ENCODE data around the gene PRRC2B.
A peak's percentile ranks its signal among the peaks of the same experiment; 100 is the strongest.
"Not testable (repeated sequence)": the region's sequence is repeated elsewhere in the genome, so short reads cannot be mapped to it uniquely, and the experiment has no call there.

PRRC2B gene

DNA sequence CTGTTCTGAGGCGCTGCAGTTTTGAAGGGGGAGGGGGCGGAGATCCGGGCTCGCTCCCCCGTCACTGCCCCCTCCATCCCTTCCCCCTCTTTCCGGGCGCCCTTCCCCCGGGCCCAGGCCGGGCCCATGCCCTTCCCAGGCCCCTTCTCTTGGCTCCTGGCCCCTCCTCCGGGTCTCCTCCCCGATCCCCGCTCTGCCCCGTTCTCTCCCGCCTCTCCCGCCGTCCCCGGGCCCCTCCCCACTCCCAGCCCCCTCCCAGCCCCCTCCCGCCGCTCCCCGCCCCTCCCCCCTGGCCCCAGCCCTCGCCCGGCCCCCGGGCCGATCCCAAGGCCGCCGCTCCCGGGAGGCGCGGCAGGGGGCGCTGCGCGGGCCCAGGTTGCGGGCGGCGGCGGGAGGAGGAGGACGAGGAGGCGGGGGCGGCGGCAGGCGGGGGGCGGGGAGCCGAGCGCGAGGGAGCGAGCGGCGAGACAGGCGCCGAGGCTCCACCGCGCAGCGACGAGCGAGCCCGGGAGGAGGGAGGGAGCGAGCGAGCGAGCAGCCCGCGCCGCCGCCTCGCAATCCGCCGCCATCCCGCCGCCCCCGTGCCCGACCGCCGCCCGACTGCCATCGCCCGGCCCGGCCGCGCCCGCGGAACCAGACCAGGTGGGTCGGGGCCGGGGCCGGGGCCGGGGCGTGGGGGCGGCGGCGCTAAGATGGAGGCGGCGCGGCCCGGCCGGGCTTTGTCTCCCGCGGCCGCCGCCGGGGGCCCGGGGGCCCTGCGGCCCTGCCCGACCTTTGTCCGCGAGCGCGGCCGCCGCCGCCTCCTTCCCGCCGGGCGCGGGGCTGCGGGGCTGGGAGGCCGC, at the start of gene PRRC2B:
Gene PRRC2B, plus strand, starts transcription at position 465 of the 842 bp plus-strand sequence. CDS start 36,059 bp downstream, outside the sequence.
- no peak for DNase-seq (ENCODE audit: low read depth)
- TF ChIP-seq, protein P1, sequence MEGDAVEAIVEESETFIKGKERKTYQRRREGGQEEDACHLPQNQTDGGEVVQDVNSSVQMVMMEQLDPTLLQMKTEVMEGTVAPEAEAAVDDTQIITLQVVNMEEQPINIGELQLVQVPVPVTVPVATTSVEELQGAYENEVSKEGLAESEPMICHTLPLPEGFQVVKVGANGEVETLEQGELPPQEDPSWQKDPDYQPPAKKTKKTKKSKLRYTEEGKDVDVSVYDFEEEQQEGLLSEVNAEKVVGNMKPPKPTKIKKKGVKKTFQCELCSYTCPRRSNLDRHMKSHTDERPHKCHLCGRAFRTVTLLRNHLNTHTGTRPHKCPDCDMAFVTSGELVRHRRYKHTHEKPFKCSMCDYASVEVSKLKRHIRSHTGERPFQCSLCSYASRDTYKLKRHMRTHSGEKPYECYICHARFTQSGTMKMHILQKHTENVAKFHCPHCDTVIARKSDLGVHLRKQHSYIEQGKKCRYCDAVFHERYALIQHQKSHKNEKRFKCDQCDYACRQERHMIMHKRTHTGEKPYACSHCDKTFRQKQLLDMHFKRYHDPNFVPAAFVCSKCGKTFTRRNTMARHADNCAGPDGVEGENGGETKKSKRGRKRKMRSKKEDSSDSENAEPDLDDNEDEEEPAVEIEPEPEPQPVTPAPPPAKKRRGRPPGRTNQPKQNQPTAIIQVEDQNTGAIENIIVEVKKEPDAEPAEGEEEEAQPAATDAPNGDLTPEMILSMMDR (conservative IDR thresholded peaks at IDR 0.05; ENCODE audit: low read depth, low read length), result peak; percentile 32
- peak within 1 kb of the TSS; percentile 91 for H3K4me3 ChIP-seq (ENCODE audit: low read length)

DNA sequence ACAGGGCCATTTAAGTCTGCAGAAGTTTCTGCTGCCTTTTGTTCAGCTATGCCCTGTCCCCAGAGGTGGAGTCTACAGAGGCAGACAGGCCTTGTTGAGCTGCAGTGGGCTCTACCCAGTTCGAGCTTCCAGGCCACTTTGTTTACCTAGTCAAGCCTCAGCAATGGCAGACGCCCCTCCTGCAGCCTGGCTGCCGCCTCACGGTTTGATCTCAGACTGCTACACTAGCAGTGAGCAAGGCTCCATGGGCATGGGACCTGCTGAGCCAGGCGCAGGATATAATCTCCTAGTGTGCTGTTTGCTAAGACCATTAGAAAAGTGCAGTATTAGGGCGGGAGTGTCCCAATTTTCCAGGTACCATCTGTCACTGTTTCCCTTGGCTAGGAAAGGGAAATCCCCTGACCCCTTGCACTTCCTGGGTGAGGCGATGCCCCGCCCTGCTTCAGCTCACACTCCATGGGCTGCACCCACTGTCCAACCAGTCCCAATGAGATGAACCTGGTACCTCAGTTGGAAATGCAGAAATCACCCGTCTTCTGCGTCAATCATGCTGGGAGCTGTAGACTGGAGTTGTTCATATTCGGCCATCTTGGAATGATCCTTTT, 48.9 kb upstream of the PRRC2B start:
- not testable (repeated sequence) for H3K4me3 ChIP-seq (ENCODE audit: low read length); DNase-seq (ENCODE audit: low read depth)

DNA sequence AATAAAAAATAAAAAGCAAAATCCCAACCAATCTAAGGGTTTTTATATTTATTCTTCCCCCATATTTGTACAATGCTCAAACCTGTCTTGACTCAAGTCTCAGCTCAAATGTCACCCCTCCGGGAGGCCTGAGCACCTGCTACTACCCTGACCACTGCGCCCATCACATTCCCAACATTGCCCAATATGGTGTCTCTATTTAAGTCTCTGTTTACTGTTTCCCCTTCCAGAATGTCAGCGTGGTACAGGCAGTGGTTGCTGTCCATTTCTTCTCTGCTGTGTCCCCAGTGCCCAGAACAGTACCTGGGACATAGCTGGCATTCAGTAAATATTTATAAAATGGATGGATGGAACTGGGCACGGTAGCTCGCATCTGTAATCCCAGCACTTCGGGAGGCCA, 47.3 kb upstream of the PRRC2B start:
- no peak for DNase-seq (ENCODE audit: low read depth)
- TF ChIP-seq, protein P1 (conservative IDR thresholded peaks at IDR 0.05; ENCODE audit: low read depth, low read length), result no peak
- no peak overlapping the region for H3K4me3 ChIP-seq (ENCODE audit: low read length)

DNA sequence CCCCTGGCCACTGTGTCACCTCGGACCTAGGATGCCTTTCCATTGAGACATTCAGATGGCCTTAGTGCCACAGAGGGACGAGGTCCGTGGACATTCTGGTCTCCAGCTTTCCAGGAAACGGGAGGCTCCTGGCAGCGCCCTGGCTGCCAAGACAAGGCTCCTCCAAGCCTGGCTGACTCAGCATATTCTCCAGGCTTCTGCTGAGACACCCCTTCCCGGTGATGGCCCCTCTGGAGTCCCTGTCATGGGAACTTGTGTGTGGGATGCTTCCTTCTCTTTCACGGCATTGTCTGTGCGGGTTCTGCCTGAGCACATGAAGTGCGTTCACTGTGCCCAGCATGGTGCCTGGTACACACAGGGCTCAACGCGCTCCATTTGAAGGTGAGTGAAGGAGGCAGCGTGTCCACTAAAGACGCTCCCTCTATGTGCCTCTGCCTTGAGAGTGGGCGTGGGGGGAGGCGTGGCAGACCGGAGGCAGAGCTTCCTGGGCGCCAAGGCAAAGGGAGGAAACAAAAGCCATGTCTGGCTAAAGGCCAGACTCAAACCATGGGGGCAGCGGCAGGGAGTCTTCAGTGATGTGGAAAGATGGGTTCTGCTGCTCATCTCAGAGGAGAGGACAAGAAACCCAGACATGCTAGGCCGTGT, 46.4 kb upstream of the PRRC2B start:
- DNase-seq (ENCODE audit: low read depth), result no peak
- no peak overlapping the region for H3K4me3 ChIP-seq (ENCODE audit: low read length)
- TF ChIP-seq, protein P1 (conservative IDR thresholded peaks at IDR 0.05; ENCODE audit: low read depth, low read length), result no peak

DNA sequence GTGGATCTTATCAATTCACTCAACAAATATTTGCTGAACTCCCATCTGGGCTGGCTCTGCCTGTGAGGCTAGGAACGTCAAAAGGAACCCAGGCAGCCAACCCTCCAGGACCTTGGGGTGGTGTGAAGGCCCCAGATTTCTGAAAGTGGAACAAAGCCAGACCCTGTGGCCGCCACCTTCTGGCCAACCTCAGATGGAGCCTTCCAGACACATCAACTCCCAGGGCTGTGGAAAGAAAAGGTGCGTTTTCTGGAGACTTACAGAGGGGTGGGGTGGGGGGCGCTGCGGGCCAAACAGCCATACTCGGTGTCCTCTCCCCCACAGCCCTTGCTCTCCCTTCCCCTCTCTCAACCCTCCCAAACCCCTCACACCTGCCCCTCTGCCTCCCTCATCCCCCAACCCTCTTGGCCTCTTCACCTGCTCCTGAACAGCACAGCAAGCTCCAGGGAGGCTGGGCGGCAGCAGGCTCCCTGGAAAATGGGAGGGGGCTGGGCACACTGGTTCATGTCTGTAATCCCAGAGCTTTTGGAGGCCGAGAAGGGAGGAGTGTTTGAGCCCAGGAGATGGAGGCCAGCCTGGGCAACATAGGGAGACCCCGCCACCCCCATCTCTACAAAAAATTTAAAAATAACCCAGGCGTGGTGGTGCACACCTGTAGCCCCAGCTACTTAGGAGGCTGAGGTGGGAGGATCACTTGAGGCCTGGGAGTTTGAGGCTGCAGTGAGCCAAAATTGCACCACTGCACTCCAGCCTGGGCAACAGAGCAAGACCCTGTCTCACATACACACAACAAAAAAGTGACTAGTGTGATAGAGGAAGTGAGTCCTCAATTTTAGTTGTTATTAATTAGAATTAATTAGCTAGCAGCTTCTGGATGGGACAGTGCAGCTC, 45.0 kb upstream of the PRRC2B start:
- H3K4me3 ChIP-seq (ENCODE audit: low read length), result no peak overlapping the region
- no peak for DNase-seq (ENCODE audit: low read depth)
- TF ChIP-seq, protein P1 (conservative IDR thresholded peaks at IDR 0.05; ENCODE audit: low read depth, low read length), result peak; percentile 41

DNA sequence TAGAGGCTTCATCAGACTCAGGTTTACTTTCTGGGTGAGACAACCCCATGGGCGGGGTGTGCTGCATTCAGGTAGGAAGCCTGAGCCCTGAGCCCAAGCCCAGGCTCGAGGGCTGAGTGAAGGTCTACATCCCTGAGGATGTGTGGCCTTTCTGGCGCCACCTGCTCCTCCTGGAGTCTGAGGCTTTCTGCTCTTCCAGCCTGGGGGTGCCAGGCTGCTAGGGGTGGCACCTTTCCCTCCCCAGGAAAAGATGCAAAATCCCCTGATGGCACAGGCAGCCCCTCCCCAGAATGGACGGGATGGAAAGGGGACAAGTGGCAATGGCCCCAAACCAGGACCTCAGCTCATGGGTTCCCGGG, 44.4 kb upstream of the PRRC2B start:
- H3K4me3 ChIP-seq (ENCODE audit: low read length), result no peak overlapping the region
- TF ChIP-seq, protein P1 (conservative IDR thresholded peaks at IDR 0.05; ENCODE audit: low read depth, low read length), result no peak
- no peak for DNase-seq (ENCODE audit: low read depth)
